SK-N-SH (cell line): ENCODE data around the gene EML1. TPM values are rescaled to one million over a fixed set of nuclear protein-coding genes. Genes with fewer than 3 reads are reported as not detected.

Source experiments
- CTCF ChIA-PET: fragments of 300-600, 350-600 bp; formaldehyde crosslinking; extraction: SDS; loops from one replicate; lab custom pipeline; 2021; lab: Yijun Ruan, JAX
- POLR2A ChIA-PET: fragments of 350-600 bp; sonication (Branson Sonifier 250); formaldehyde crosslinking; extraction: SDS; loops from one replicate; lab custom pipeline; 2020; ENCODE audit warnings: antibody characterized with exemption, inconsistent platforms; lab: Yijun Ruan, JAX
- DNase-seq: peaks from one replicate; pipeline ENCODE4 v3.0.0; 2012
- H2AFZ ChIP-seq: fragments of 200-600 bp; sonication (generic); 2 replicates; pipeline ENCODE4 v1.8.1; 2016; ENCODE audit warnings: antibody characterized with exemption, mild to moderate bottlenecking, low read depth
- H3F3A ChIP-seq: fragments of 200-600 bp; sonication (generic); replicated peaks from 2 replicates; pipeline ENCODE3; 2016; ENCODE audit warnings: antibody characterized with exemption, mild to moderate bottlenecking; ENCODE audit not compliant: insufficient read depth
- H3K27ac ChIP-seq, 2 experiments: fragments of 200-500 bp in 1 of 2; fragments of 200-600 bp in 1 of 2; sonication (Bioruptor generic) in 1 of 2; sonication (generic), shearing (Covaris generic) in 1 of 2; 2 replicates each; pipeline versions ENCODE4 v1.5.1 to v1.6.1; 2014 to 2016; ENCODE audit warnings: low read depth in 2 of 2, inconsistent platforms in 1 of 2, low read length in 1 of 2, mild to moderate bottlenecking in 1 of 2, mixed read lengths in 1 of 2
- H3K27me3 ChIP-seq: fragments of 200-600 bp; sonication (generic), shearing (Covaris generic); 2 replicates; pipeline ENCODE4 v1.6.1; 2016; ENCODE audit warnings: mixed run types; ENCODE audit not compliant: insufficient read depth
- H3K36me3 ChIP-seq, 2 experiments: fragments of 200-500 bp in 1 of 2; fragments of 200-600 bp in 1 of 2; sonication (Bioruptor generic) in 1 of 2; sonication (generic) in 1 of 2; replicated peaks in 1 of 2; 2 replicates each; pipeline versions ENCODE3 to v1.5.1; 2014 to 2016; ENCODE audit warnings: low read length in 1 of 2, mild to moderate bottlenecking in 1 of 2; ENCODE audit not compliant: insufficient read depth in 2 of 2, control insufficient read depth in 1 of 2
- H3K4me1 ChIP-seq, 2 experiments: fragments of 200-500 bp in 1 of 2; fragments of 200-600 bp in 1 of 2; sonication (Bioruptor generic) in 1 of 2; sonication (generic), shearing (Covaris generic) in 1 of 2; 2 replicates each; pipeline versions ENCODE4 v1.5.1 to v1.6.1; 2014 to 2016; ENCODE audit warnings: low read depth in 1 of 2, low read length in 1 of 2, mixed run types in 1 of 2; ENCODE audit not compliant: insufficient read depth in 2 of 2, control insufficient read depth in 1 of 2
- H3K4me2 ChIP-seq: fragments of 200-600 bp; sonication (generic), shearing (Covaris generic); 2 replicates; pipeline ENCODE4 v1.6.1; 2017; ENCODE audit warnings: mixed run types
- H3K4me3 ChIP-seq, 2 experiments: fragments of 200-500 bp in 1 of 2; fragments of 200-600 bp in 1 of 2; sonication (Bioruptor generic) in 1 of 2; sonication (generic), shearing (Covaris generic) in 1 of 2; 2 replicates each; pipeline versions ENCODE4 v1.5.1 to v1.8.1; 2014 to 2016; ENCODE audit warnings: low read depth in 2 of 2, inconsistent platforms in 1 of 2, low read length in 1 of 2, mild to moderate bottlenecking in 1 of 2, mixed read lengths in 1 of 2, moderate library complexity in 1 of 2
- H3K79me2 ChIP-seq: fragments of 200-600 bp; sonication (generic); 2 replicates; pipeline ENCODE4 v1.8.1; 2017; ENCODE audit warnings: mild to moderate bottlenecking; ENCODE audit not compliant: insufficient read depth
- H3K9ac ChIP-seq: fragments of 200-600 bp; sonication (generic); 2 replicates; pipeline ENCODE4 v1.6.1; 2017; ENCODE audit warnings: mixed run types
- H3K9me2 ChIP-seq: fragments of 200-600 bp; sonication (generic); 2 replicates; pipeline ENCODE4 v1.6.1; 2017; ENCODE audit warnings: mixed run types
- H3K9me3 ChIP-seq: fragments of 200-600 bp; sonication (generic); 2 replicates; pipeline ENCODE4 v1.6.1; 2017; ENCODE audit warnings: mixed run types, mild to moderate bottlenecking, moderate library complexity
- H4K20me1 ChIP-seq: fragments of 200-600 bp; sonication (generic); 2 replicates; pipeline ENCODE4 v1.6.1; 2017; ENCODE audit warnings: mild to moderate bottlenecking, mixed run types; ENCODE audit not compliant: insufficient read depth
- ELF1 ChIP-seq: IDR thresholded peaks from 2 replicates; pipeline ENCODE4 v1.4.0; 2012
- EP300 ChIP-seq, 2 experiments: IDR thresholded peaks; 2 replicates each; pipeline versions ENCODE4 v1.4.0 to v1.6.1; 2012; ENCODE audit warnings: borderline replicate concordance in 1 of 2, low read depth in 1 of 2, low read length in 1 of 2
- EZH2phosphoT487 ChIP-seq: fragments of 200-600 bp; sonication (generic); IDR thresholded peaks from 2 replicates; pipeline ENCODE4 v1.6.1; 2017; ENCODE audit warnings: low read depth, mixed run types, mild to moderate bottlenecking, antibody characterized with exemption, moderate library complexity, borderline replicate concordance
- FOSL2 ChIP-seq: IDR thresholded peaks from 2 replicates; pipeline ENCODE4 v1.4.0; 2012; ENCODE audit warnings: low read depth, mild to moderate bottlenecking, moderate library complexity, borderline replicate concordance
- FOXJ3 ChIP-seq: sonication (generic); formaldehyde crosslinking; IDR thresholded peaks from 2 replicates; pipeline ENCODE4 v1.5.1; 2020; ENCODE audit warnings: mild to moderate bottlenecking, missing genetic modification reagents
- GABPA ChIP-seq: IDR thresholded peaks from 2 replicates; pipeline ENCODE4 v1.4.0; 2012; ENCODE audit warnings: low read depth, mild to moderate bottlenecking
- GATA2 ChIP-seq: sonication (generic); formaldehyde crosslinking; IDR thresholded peaks from 2 replicates; pipeline ENCODE4 v1.5.0; 2020; ENCODE audit warnings: mild to moderate bottlenecking, missing genetic modification reagents
- IRF3 ChIP-seq: fragments of 150-350 bp; IDR thresholded peaks from 2 replicates; pipeline ENCODE4 v1.6.1; 2016; ENCODE audit warnings: mild to moderate bottlenecking, low read depth, low read length
- JUND ChIP-seq: IDR thresholded peaks from 2 replicates; pipeline ENCODE4 v1.4.0; 2012
- MEF2A ChIP-seq: IDR thresholded peaks from 2 replicates; pipeline ENCODE4 v1.4.0; 2012; ENCODE audit warnings: low read depth, borderline replicate concordance
- NFIC ChIP-seq: IDR thresholded peaks from 2 replicates; pipeline ENCODE4 v1.4.0; 2012; ENCODE audit warnings: borderline replicate concordance
- NRF1 ChIP-seq: IDR thresholded peaks from 2 replicates; pipeline ENCODE4 v1.6.1; 2012; ENCODE audit warnings: low read depth, mild to moderate bottlenecking, low read length
- PBX3 ChIP-seq: IDR thresholded peaks from 2 replicates; pipeline ENCODE4; 2012
- POLR2AphosphoS5 ChIP-seq: IDR thresholded peaks from 2 replicates; pipeline ENCODE4 v1.6.1; 2012; ENCODE audit warnings: low read depth, low read length
- RAD21 ChIP-seq: IDR thresholded peaks from 2 replicates; pipeline ENCODE4 v1.6.1; 2012; ENCODE audit warnings: mild to moderate bottlenecking, low read length
- RCOR1 ChIP-seq: fragments of 150-350 bp; IDR thresholded peaks from 2 replicates; pipeline ENCODE4 v1.6.1; 2017; ENCODE audit warnings: antibody characterized with exemption, low read length
- RXRA ChIP-seq: IDR thresholded peaks from 2 replicates; pipeline ENCODE4 v1.4.0; 2012; ENCODE audit warnings: low read depth, mild to moderate bottlenecking, borderline replicate concordance
- SIN3A ChIP-seq: IDR thresholded peaks from 2 replicates; pipeline ENCODE4 v1.6.1; 2012; ENCODE audit warnings: low read depth, mild to moderate bottlenecking, low read length, moderate library complexity, borderline replicate concordance
- SMC3 ChIP-seq: IDR thresholded peaks from 2 replicates; pipeline ENCODE4 v1.6.1; 2012; ENCODE audit warnings: low read depth, low read length, improper control_type of control experiment
- TAF1 ChIP-seq: IDR thresholded peaks from 2 replicates; pipeline ENCODE4 v1.6.1; 2012; ENCODE audit warnings: low read depth, mild to moderate bottlenecking, low read length, moderate library complexity, borderline replicate concordance
- TCF12 ChIP-seq: IDR thresholded peaks from 2 replicates; pipeline ENCODE4 v1.4.0; 2012
- TEAD4 ChIP-seq: IDR thresholded peaks from 2 replicates; pipeline ENCODE4 v1.4.0; 2012; ENCODE audit warnings: mild to moderate bottlenecking, borderline replicate concordance; ENCODE audit not compliant: insufficient read depth
- USF2 ChIP-seq: fragments of 150-350 bp; IDR thresholded peaks from 2 replicates; pipeline ENCODE4 v1.6.1; 2017; ENCODE audit warnings: antibody characterized with exemption, low read length, low read depth, borderline replicate concordance
- YY1 ChIP-seq: IDR thresholded peaks from 2 replicates; pipeline ENCODE4 v1.4.0; 2012; ENCODE audit warnings: low read depth, mild to moderate bottlenecking
- WGBS: methylation state at CpG from one replicate; pipeline ENCODE4 v1.1.6; 2017; ENCODE audit warnings: low lambda C conversion rate; 5-methylcytosine and 5-hydroxymethylcytosine counted together
- polyA plus RNA-seq, 3 experiments: library from polyadenylated mRNA; depleted of rRNA; stranded (reverse); fragments of >200 nt; gene quantifications; 2 replicates each; pipeline ENCODE4 v1.2.3, GENCODE V29; 2012

The EML1 gene
- polyA plus RNA-seq, 1 of the 3 experiments (the other 2 are of a cell fraction): 6.3 TPM

GRCh38 chr14:99842141-99842540 lies 48.9 kb downstream of the EML1 start:
- Histone ChIP-seq H4K20me1 (no peaks in the 10 kb centered on the region; the same call in 1 of the 2 replicates), H3K9me3 (peaks cover 1% of the 10 kb centered on the region), H3K4me2 (no peak overlapping the region), H3K79me2 (0 out of 2 replicates have a peak, but pooled peaks cover 2% of the 10 kb centered on the region), H3K4me3 (no peak overlapping the region), H2AFZ (no peak overlapping the region), H3K36me3 (no peaks in the 10 kb centered on the region), H3K27me3 (no peaks in the 10 kb centered on the region), H3K9me2 (no peaks in the 10 kb centered on the region), H3K27ac (no peak overlapping the region), H3K9ac (no peak overlapping the region), H3F3A (no peaks in the 10 kb centered on the region), H3K4me1 (peaks cover 2 to 6% of the 10 kb centered on the region in 2 experiments; a peak in 2 of 4 replicates)
- WGBS: 78% methylated on average over 1 of the region's 1 CpG
- ChIA-PET POLR2A (no interaction called here), CTCF (interaction anchor here (1.6 kb wide), 1 partner anchor 11 kb away, joined by 4 read pairs; no protein-coding TSS in a partner anchor)
- TF ChIP-seq FOSL2: no peak
- no peak for TF ChIP-seq TCF12
- no peak for TF ChIP-seq PBX3
- TF ChIP-seq GATA2 (CRISPR knock-in tag): no peak
- no peak for TF ChIP-seq TEAD4
- TF ChIP-seq ELF1: no peak
- TF ChIP-seq RCOR1: no peak
- TF ChIP-seq IRF3: no peak
- no peak for TF ChIP-seq JUND
- no peak for TF ChIP-seq RAD21
- no peak for TF ChIP-seq NRF1
- no peak for TF ChIP-seq USF2
- no peak for TF ChIP-seq SMC3
- TF ChIP-seq FOXJ3 (CRISPR knock-in tag): no peak
- TF ChIP-seq TAF1: no peak
- TF ChIP-seq GABPA: no peak
- no peak for TF ChIP-seq YY1
- TF ChIP-seq MEF2A: no peak
- DNase-seq: no peak

GRCh38 chr14:99846808-99847207 lies 53.6 kb downstream of the EML1 start:
- ChIA-PET POLR2A (no interaction called here), CTCF (interaction anchor here (1.6 to 1.7 kb wide), 2 partner anchors 38 to 54 kb away, joined by 3 to 4 read pairs; partner anchors contain the start of gene EML1)
- no peak for TF ChIP-seq SMC3
- no peak for TF ChIP-seq TCF12
- TF ChIP-seq TEAD4: no peak
- TF ChIP-seq IRF3: no peak
- TF ChIP-seq NFIC: no peak
- TF ChIP-seq EP300 (IDR thresholded peaks at IDR 0.05; ENCODE audit: borderline replicate concordance in 1 of 2, low read depth in 1 of 2, low read length in 1 of 2): no peak
- TF ChIP-seq MEF2A: no peak
- no peak for TF ChIP-seq EZH2phosphoT487
- no peak for TF ChIP-seq SIN3A
- no peak for TF ChIP-seq POLR2AphosphoS5
- no peak for TF ChIP-seq RXRA

More at GRCh38 chr14:99846808-99847207, 53.6 kb downstream of the EML1 start:
- Histone ChIP-seq H3K9me3 (peaks cover 12% of the 10 kb centered on the region), H3K4me1 (no peaks in the 10 kb centered on the region), H3F3A (no peaks in the 10 kb centered on the region), H3K27ac (no peak overlapping the region), H3K4me2 (no peak overlapping the region), H3K9me2 (no peaks in the 10 kb centered on the region), H3K9ac (no peak overlapping the region), H2AFZ (no peak overlapping the region), H3K36me3 (peaks cover 0 to 10% of the 10 kb centered on the region in 2 experiments), H3K79me2 (peaks cover 5% of the 10 kb centered on the region; the same call in 1 of the 2 replicates), H3K27me3 (no peaks in the 10 kb centered on the region), H4K20me1 (no peaks in the 10 kb centered on the region), H3K4me3 (no peak overlapping the region)
- DNase-seq: no peak
